Upper lobe of right lung (tissue), 1 donor: ENCODE data around the gene PRKCE. TPM values are rescaled to one million over a fixed set of nuclear protein-coding genes. Genes with fewer than 3 reads are reported as not detected.
A peak's percentile ranks its signal among the peaks of the same experiment; 100 is the strongest.
"Not testable (repeated sequence)": the region's sequence is repeated elsewhere in the genome, so short reads cannot be mapped to it uniquely, and the experiment has no call there.

Experiments
- ATAC-seq: fragments of 200-7000 bp; cut with Tn5 transposase; one replicate; pipeline ENCODE4 v1.9.1; 2020; ENCODE audit warnings: mild to moderate bottlenecking, moderate library complexity
- DNase-seq: peaks from one replicate; pipeline ENCODE4 v3.0.0-alpha.2; 2020
- H3K27ac ChIP-seq: fragments of 200-600 bp; one replicate; pipeline ENCODE4 v1.8.0; 2022
- H3K27me3 ChIP-seq: fragments of 200-600 bp; one replicate; pipeline ENCODE4 v1.8.0; 2022; ENCODE audit warnings: mild to moderate bottlenecking
- H3K36me3 ChIP-seq: fragments of 200-600 bp; one replicate; pipeline ENCODE4 v1.8.0; 2022
- H3K4me1 ChIP-seq: fragments of 200-600 bp; one replicate; pipeline ENCODE4 v1.8.0; 2022
- H3K4me3 ChIP-seq: fragments of 200-600 bp; one replicate; pipeline ENCODE4 v1.8.0; 2022; ENCODE audit warnings: mild to moderate bottlenecking
- H3K9me3 ChIP-seq: fragments of 200-600 bp; one replicate; pipeline ENCODE4 v1.8.0; 2022
- CTCF ChIP-seq: fragments of 200-600 bp; IDR thresholded peaks from one replicate; pipeline ENCODE4 v1.8.0; 2022; ENCODE audit warnings: antibody characterized with exemption
- intact Hi-C: fragments of 100-400 bp; cut with DNase I; formaldehyde crosslinking; loops from one replicate; pipeline ENCODE4 v1.11.0; 2022
- total RNA-seq: library from RNA; stranded (reverse); fragmentation: NEBNext Ultra II Directional; extraction: Animal tissue kit (Norgen Biotek cat#: 25700); gene quantifications from one replicate; pipeline ENCODE4 v1.2.1, GENCODE V29; 2021
- donor health status: DM: no; HTN: yes; CAD: no; lungs with severe emphysema.

Gene PRKCE
- total RNA-seq, 1 donor from 2014 or later = 65.6 TPM

GRCh38 chr2:45910473-45911060 lies 259.1 kb downstream of the PRKCE start:
- intact Hi-C loops = no loop called here
- peak overlapping the region; percentile 30 for H3K27ac ChIP-seq

GRCh38 chr2:45911538-45911937 lies 260.1 kb downstream of the PRKCE start:
- Histone ChIP-seq H3K9me3 (no peaks in the 10 kb centered on the region), H3K27ac (no peak overlapping the region), H3K27me3 (no peaks in the 10 kb centered on the region), H3K4me3 (no peak overlapping the region), H3K4me1 (peaks cover 10% of the 10 kb centered on the region), H3K36me3 (no peaks in the 10 kb centered on the region)
- intact Hi-C loops = no loop called here
- TF ChIP-seq CTCF = no peak
- no peak for ATAC-seq
- no peak for DNase-seq

More at GRCh38 chr2:45910473-45911060, 259.1 kb downstream of the PRKCE start:
- Histone ChIP-seq H3K4me1 (peaks cover 10% of the 10 kb centered on the region), H3K9me3 (no peaks in the 10 kb centered on the region), H3K36me3 (no peaks in the 10 kb centered on the region), H3K27me3 (no peaks in the 10 kb centered on the region), H3K4me3 (no peak overlapping the region)
- no peak for TF ChIP-seq CTCF
- no peak for DNase-seq
- ATAC-seq = no peak

DNA sequence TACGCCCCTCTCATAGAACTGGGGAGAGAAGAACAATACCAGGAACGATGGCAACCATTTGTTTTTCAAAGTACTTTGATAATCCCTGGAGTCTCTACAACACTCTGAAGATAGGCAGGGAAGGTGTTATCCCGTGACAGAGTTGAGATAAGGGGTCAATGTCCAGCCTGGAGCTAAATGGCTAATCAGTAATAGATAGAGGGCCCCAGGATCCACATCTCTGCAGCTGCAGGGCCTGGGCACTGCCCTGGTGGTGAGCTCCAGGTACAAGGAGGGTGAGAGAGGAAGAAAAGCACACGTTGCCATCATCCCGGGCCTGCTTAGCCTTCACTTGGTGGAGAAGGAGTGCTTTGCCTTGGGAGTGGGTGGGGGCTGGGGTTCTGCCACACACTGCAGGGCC lies 260.6 kb downstream of the PRKCE start:
- intact Hi-C loops = no loop called here
- no peaks in the 10 kb centered on the region for H3K27me3 ChIP-seq
- peaks cover 10% of the 10 kb centered on the region for H3K4me1 ChIP-seq
- no peak overlapping the region for H3K4me3 ChIP-seq
- no peaks in the 10 kb centered on the region for H3K36me3 ChIP-seq
- DNase-seq (no peak), ATAC-seq (no peak)
- no peak overlapping the region for H3K27ac ChIP-seq
- no peaks in the 10 kb centered on the region for H3K9me3 ChIP-seq
- no peak for TF ChIP-seq CTCF

DNA sequence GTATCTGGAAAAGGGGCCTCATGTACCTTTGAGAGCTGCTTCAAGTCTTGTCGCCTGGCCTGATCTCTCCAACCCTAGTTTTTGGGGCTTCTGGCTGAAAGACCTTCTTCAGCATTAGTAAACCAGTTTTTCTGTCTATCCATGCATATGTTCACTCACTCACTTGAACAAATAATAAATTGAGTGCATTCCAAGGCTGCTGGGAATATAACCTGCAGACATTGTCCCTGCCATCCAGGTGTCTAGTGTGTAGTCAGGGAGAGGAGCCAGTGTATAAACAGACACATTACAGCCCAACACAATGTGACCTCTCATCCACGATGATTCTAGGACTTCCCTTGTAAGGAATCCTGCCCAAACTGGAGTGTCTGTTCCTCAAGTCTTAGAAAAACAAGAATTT lies 262.1 kb downstream of the PRKCE start:
- H3K4me1 ChIP-seq = peaks cover 10% of the 10 kb centered on the region
- H3K36me3 ChIP-seq = no peaks in the 10 kb centered on the region
- intact Hi-C loops = no loop called here
- H3K9me3 ChIP-seq = no peaks in the 10 kb centered on the region
- H3K27ac ChIP-seq = no peak overlapping the region
- H3K4me3 ChIP-seq = no peak overlapping the region
- no peaks in the 10 kb centered on the region for H3K27me3 ChIP-seq
- no peak for TF ChIP-seq CTCF
- ATAC-seq (no peak), DNase-seq (no peak)

- H3K27me3 ChIP-seq = no peaks in the 10 kb centered on the region
- ATAC-seq = no peak
- H3K27ac ChIP-seq = no peak overlapping the region
- no peak for TF ChIP-seq CTCF
- no peaks in the 10 kb centered on the region for H3K9me3 ChIP-seq
- no peak overlapping the region for H3K4me3 ChIP-seq
- H3K36me3 ChIP-seq = no peaks in the 10 kb centered on the region
- intact Hi-C loops = no loop called here
- DNase-seq = no peak
- peaks cover 17% of the 10 kb centered on the region for H3K4me1 ChIP-seq
Measured at GRCh38 chr2:45915523-45915922, 264.0 kb downstream of the PRKCE start.

DNA sequence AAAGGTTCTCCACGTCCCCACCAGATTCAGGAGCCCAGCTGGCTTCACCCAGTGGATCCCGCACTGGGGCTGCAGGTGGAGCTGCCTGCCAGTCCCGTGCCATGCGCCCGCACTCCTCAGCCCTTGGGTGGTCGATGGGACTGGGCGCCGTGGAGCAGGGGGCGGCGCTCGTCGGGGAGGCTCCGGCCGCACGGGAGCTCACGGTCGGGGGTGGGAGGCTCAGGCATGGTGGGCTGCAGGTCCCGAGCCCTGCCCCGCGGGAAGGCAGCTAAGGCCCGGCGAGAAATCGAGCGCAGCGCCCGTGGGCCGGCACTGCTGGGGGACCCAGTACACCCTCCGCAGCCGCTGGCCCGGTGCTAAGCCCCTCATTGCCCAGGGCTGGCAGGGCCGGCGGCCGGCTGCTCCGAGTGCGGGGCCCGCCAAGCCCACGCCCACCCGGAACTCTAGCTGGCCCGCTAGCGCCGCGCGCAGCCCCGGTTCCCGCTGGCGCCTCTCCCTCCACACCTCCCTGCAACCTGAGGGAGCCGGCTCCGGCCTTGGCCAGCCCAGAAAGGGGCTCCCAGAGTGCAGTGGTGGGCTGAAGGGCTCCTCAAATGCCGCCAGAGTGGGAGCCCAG lies 266.2 kb downstream of the PRKCE start:
- DNase-seq, ATAC-seq, H3K4me3 ChIP-seq, H3K27ac ChIP-seq, H3K9me3 ChIP-seq, H3K36me3 ChIP-seq, H3K27me3 ChIP-seq, intact Hi-C loops: not testable (repeated sequence)
- H3K4me1 ChIP-seq = peaks cover 14% of the 10 kb centered on the region
